SW480 (cell line): ENCODE measurements around the gene NSRP1.
"Not testable (repeated sequence)": the region's sequence is repeated elsewhere in the genome, so short reads cannot be mapped to it uniquely, and the experiment has no call there.

ENCODE experiments used
- DNase-seq: peaks from one replicate; pipeline ENCODE4 v3.0.0-alpha.2; 2016; ENCODE audit warnings: low spot score

Gene NSRP1

GRCh38 chr17:30118635-30119034, 2.0 kb downstream of the NSRP1 start:
- not testable (repeated sequence) for DNase-seq

GRCh38 chr17:30124273-30124796, 7.7 kb downstream of the NSRP1 start:
- DNase-seq: no peak

- no peak for DNase-seq
Measured at GRCh38 chr17:30130121-30130520, 13.5 kb downstream of the NSRP1 start.

- DNase-seq: no peak
Measured at GRCh38 chr17:30132615-30133014, 16.0 kb downstream of the NSRP1 start.

GRCh38 chr17:30133197-30133596, 16.6 kb downstream of the NSRP1 start:
- DNase-seq: no peak

- DNase-seq: no peak
Measured at GRCh38 chr17:30134551-30134950, 17.9 kb downstream of the NSRP1 start.

GRCh38 chr17:30137158-30137557, 20.5 kb downstream of the NSRP1 start:
- no peak for DNase-seq

GRCh38 chr17:30147860-30148259, 31.2 kb downstream of the NSRP1 start:
- DNase-seq: not testable (repeated sequence)

GRCh38 chr17:30148376-30148775, 31.8 kb downstream of the NSRP1 start:
- DNase-seq: no peak

GRCh38 chr17:30151471-30151870, 34.9 kb downstream of the NSRP1 start:
- no peak for DNase-seq

GRCh38 chr17:30153463-30153862, 36.8 kb downstream of the NSRP1 start:
- no peak for DNase-seq

GRCh38 chr17:30155389-30155788, 38.8 kb downstream of the NSRP1 start:
- no peak for DNase-seq

GRCh38 chr17:30158896-30159625, 42.4 kb downstream of the NSRP1 start:
- no peak for DNase-seq

- no peak for DNase-seq
Measured at GRCh38 chr17:30160419-30161172, 44.0 kb downstream of the NSRP1 start.

- no peak for DNase-seq
Measured at GRCh38 chr17:30161601-30162000, 45.0 kb downstream of the NSRP1 start.

GRCh38 chr17:30164531-30164930, 47.9 kb downstream of the NSRP1 start:
- no peak for DNase-seq

GRCh38 chr17:30165147-30165546, 48.5 kb downstream of the NSRP1 start:
- DNase-seq: no peak

- no peak for DNase-seq
Measured at GRCh38 chr17:30165960-30166359, 49.3 kb downstream of the NSRP1 start.

- no peak for DNase-seq
Measured at GRCh38 chr17:30170415-30170987, 53.9 kb downstream of the NSRP1 start.

- DNase-seq: no peak
Measured at GRCh38 chr17:30172560-30172959, 55.9 kb downstream of the NSRP1 start.

GRCh38 chr17:30173649-30174048, 57.0 kb downstream of the NSRP1 start:
- no peak for DNase-seq

GRCh38 chr17:30174556-30174955, 57.9 kb downstream of the NSRP1 start:
- DNase-seq: no peak

- DNase-seq: no peak
Measured at GRCh38 chr17:30176855-30177254, 60.2 kb downstream of the NSRP1 start.
